ENCODE results near the gene DHRSX.
"Not testable (repeated sequence)": the region's sequence is repeated elsewhere in the genome, so short reads cannot be mapped to it uniquely, and the experiment has no call there.

The DHRSX gene

DNA sequence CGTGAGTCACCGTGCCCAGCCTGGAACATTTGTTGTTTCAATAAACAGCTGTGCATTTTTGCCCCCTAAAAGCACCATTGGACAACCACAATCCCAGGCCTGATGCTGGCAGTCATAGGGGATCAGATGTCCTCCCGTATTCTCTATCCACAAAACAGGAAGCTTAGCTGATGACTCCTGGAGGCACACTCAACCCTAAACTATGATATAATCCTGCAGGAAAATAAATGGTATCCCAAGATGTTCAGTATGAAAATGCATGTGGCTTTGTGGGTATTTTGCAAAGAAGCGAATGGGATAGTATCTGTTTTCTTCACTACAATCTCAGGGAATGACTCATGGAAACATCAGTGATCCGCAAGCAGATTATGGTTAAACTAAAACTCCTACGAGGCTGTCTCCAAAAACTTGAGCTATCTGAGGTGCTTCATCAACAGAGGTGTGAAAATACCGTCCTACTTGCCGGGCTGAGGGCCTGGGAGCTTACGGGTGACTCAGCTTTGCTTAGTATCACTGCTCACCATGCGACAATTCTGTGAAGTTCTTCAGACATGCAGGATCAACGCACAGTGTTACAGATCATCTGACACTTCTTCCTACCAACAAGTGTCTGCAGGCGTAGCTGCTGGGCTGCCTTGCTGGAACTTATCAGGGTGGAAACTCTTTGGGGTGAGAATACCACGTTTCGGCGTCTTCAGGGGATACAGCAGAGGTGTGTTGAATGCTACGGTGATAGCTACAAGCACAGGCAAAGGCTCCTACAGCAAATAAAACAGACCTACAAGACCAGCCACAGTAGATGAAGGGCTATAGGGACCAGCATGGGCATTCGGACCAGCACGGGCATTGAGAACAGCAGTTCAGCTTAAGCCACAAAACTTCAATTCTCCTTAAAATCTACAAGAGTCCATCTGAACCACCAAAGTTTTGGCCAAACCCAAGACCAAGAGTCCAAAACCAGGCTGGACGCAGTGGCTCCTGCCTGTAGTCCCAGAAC lies 148.5 kb downstream of the DHRSX start:
- DNase-seq (ENCODE audit: low read depth, low spot score) = peak; percentile 91

DNA sequence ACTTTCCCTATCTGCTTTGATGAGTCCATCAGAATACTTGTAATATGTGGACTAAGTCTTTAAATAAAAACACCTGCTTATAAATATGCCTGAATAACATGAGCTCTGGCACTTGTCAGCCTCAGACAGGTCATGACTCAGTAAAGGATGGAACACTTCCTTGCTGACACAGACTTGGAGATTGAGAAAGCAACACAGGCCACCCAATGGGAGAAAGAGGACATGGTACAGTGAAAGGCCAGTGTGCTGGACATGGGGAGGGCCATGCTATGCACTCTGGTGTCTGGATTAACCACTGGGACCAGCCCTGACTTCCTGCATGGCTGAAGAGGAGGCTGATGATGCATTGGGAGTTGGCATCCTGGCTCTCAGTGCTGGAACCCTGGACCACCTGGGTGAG lies 149.5 kb downstream of the DHRSX start:
- no peak for DNase-seq (ENCODE audit: low read depth, low spot score)

DNA sequence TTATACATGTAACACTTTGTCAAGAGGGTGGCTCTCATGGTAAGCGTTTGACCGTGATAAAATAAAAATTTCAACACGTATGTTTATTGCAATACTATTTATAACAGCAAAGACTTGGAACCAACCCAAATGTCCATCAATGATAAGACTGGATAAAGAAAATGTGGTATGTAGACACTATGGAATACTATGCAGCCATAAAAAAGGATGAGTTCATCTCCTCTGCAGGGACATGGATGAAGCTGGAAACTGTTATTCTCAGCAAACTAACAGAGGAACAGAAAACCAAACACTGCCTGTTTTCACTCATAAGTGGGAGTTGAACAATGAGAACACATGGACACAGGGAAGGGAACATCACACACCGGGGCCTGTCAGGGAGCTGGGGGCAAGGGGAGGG lies 150.1 kb downstream of the DHRSX start:
- DNase-seq (ENCODE audit: low read depth, low spot score) = not testable (repeated sequence)

DNA sequence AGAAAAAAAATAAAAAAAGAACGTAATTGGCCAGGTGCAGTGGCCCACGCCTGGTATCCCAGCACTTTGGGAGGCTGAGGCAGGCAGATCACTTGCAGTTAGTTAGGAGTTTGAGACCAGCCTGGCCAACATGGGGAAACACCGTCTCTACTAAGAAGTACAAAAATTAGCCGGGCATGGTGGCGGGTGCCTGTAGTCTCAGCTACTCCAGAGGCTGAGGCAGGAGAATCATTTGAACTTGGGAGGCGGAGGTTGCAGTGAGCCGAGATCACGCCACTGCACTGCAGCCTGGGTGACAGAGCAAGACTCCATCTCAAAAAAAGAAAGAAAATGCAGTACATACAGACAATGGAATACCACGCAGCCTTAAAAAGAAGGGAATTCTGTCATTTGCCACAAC lies 150.7 kb downstream of the DHRSX start:
- not testable (repeated sequence) for DNase-seq (ENCODE audit: low read depth, low spot score)

DNA sequence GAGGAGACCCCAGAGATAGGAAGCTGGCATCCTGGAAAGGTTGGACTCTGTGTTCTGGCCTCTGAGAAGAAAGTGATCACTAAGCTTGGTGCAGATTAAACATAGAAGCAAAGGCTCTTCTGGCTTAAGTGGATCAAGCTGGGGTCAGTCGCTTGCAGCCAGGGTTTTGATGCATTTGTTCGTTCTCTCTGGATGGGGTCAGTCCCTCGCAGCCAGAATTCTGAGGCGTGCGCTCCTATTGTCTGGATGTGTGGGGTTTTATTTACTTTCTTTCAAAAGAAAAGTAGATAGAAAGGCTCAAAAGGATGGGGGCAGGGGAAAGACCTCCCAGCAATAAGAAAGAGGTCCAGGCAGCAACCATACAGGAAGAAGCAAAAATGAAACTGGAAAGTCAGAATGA lies 152.6 kb downstream of the DHRSX start:
- no peak for DNase-seq (ENCODE audit: low read depth, low spot score)

DNA sequence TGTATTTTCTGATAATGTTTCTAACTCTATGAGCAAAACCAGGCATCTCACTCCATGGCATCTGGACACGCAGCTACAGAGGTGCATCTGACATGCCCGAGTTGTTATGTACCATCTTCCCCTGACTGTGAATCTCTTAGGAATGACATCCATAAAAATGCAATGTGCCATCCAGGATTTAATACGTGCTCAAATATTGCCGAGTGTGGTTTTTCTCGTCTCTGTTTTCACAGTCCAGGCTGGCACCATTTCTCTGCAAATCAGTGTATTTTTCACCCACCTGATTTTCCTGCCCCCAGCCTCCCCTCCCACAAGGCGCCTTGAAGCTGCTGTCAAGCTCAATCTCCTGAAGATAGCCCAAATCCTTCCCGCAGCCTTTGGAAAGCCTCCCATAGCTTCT lies 154.6 kb downstream of the DHRSX start:
- DNase-seq (ENCODE audit: low read depth, low spot score) = no peak

DNA sequence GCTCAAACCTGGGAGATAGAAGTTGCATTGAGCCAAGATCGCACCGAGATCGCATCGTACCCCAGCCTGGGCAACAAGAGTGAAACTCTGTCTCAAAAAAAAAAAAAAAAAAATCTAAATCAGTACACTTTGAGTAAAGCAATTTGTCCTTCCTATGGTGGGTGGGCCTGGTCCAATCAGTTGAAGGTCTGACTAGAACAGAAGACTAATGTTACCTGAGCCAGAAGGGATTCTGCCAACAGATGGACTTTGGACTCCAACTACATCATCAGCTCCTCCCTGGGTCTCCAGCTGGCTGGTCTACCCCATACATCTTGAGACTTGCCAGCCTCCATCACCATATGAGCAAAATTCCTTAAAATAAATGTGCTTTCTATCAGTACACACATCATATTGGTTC lies 155.2 kb downstream of the DHRSX start:
- no peak for DNase-seq (ENCODE audit: low read depth, low spot score)

DNA sequence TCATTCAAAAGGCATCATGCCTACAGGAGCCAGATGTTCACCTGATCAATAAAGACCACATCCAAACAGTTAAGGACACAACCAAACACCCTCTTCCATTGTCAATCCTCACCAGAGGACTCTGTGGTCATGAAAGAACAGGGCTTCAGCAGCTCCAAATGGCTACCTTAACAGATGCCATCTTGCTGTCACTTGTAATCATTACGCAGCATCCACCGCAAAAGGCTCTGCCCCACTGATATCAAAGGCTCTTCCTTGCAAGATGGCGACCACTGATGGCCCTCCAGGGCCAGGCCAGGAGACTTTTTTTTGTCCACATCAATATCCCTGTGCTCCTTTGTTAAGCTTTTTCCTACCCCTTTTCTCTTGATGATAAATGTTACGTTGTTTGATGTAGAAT lies 157.4 kb downstream of the DHRSX start:
- DNase-seq (ENCODE audit: low read depth, low spot score) = no peak

DNA sequence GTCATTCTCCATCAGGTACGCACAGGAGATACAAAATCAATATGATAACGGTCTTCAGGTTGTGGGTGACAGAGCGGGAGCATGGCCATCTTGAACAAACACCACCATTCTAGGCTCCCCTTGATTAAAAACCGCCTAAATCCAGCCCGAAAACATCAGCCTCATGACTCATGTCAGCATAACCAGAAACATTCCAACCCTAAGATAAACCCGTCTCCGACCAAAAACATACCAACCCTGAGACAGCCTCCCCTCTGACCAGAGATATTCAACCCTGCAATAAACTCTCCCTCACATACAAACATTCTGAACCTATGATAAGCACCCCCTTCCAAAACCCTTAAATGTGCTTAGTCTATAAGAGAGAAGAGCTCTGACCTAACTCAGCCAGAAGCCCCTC lies 157.9 kb downstream of the DHRSX start:
- no peak for DNase-seq (ENCODE audit: low read depth, low spot score)

DNA sequence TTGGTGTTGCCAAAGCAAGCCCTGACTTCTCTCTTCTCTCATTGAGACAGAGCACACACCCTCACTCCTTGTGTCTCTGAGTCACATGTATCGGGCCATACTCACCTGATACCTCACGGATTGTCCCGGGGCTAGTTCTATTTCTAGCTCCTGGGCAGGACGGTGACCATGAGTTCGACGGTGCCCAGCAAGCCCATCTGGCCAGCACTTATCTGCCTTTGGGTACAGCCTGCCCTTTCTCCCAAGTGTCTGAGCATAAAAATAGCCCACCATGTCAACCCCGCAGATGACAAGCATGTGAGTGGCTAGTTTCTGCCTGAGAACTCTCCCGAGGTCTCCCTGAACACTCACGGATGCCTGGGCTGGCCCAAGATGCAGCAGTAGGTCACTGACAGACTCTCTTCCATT lies 158.5 kb downstream of the DHRSX start:
- DNase-seq (ENCODE audit: low read depth, low spot score) = no peak

DNA sequence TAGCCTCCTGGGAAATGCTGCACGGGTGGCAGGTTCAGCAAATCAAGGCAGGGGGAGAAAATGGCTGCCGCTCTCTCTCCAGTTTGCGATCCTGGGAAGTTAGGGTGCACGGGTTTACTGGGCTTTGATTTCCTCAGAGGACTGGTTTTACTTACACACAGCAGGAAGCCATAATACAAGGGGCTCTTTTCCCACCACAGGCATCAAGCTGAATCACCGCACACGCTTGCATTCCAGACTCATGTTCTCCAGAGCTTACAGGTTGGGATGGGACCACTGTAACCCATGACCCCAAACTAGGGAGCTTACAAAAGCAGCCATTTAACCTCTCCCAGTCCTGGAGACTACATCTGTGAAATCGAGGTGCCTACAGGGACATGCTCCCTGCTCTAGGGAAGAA lies 159.8 kb downstream of the DHRSX start:
- DNase-seq (ENCODE audit: low read depth, low spot score) = no peak

DNA sequence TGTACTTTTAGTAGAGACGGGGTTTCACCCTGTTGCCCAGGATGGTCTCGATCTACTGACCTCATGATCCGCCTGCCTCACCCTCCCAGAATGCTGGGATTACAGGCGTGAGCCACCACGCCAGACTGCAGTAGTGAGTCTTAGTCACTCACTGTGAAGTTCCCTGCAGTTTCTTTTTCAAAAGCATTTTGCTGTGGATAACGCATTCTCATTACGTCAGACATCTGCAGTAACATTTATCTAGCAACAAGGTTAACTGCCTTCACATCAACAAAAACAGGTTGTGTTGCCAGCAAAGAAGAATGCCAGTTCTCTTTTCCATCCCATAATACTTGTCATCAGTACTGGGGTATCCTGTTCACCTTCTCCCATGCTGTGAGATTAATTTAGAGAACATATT lies 164.6 kb downstream of the DHRSX start:
- no peak for DNase-seq (ENCODE audit: low read depth, low spot score)

DNA sequence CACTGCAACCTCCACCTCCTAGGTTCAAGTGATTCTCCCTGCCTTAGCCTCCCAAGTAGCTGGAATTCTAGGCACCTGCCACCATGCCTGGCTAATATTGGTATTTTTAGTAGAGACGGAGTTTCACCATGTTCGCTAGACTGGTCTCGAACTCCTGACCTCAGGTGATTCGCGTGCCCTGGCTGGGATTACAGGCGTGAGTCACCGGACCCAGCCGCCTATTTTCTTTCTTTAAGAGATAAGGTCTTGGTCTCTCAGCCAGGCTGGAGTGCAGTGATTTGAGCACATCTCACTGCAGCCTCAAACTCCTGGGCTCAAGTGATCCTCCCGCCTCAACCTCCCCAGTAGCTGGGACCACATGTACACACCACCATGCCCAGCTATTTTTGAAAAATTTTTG lies 166.5 kb downstream of the DHRSX start:
- DNase-seq (ENCODE audit: low read depth, low spot score) = no peak

DNA sequence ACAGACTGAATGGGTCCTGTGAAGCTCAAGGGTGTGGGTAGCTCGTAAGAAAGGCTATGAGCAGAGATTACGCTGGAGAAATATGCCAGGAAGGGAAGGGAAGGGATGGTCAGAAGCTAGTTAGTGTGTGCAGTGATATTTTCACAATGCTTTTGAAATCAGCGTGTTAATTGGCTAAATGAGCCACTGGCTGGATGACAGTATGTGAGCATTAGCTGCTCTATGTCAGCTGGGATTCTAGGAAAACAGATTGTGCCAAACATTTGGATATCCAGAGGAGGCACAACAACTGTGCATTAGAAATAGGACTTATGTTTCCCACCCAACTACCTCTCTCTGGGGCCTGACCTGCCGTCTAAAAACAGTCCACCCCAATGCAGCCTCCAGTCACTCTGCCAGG lies 168.5 kb downstream of the DHRSX start:
- no peak for DNase-seq (ENCODE audit: low read depth, low spot score)

DNA sequence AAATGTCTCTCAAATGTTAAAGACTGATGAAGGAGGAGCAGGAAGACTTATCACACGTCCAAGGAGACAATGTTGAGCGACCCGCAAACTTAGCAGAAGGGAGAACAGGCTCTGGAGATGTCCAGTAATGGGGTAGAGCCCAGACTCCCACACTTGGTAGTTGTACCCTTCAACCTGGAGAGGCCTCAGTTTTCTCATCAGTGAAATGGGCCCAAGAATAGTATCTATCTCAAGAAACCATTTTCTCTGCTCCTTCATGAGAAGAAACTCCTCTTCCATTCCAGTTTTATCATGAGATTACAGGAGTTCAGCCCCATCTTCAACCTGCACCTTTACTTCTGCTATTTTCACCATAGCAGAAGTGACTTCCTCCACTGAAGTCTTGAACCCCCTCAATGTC lies 169.9 kb downstream of the DHRSX start:
- DNase-seq (ENCODE audit: low read depth, low spot score) = no peak

DNA sequence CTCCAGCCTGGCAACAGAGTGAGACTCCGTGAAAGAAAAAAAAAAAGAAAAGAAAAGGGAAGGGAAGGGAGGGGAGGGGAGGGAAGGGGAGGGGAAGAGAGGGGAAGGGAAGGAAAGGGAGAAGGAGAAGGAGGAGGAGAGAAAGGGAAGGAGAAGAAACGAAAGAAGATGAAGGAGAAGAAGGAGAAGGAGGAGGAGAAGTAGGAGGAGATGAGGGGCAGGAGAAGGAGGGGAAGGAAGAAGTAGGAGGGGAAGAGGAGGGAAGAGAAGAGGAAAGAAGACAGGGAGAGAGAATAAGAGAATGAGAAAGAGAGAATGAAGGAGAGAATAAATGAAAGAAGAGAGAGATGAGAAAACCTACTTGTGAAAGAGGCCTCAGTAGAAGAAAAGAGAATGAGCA lies 170.3 kb downstream of the DHRSX start:
- DNase-seq (ENCODE audit: low read depth, low spot score) = no peak

DNA sequence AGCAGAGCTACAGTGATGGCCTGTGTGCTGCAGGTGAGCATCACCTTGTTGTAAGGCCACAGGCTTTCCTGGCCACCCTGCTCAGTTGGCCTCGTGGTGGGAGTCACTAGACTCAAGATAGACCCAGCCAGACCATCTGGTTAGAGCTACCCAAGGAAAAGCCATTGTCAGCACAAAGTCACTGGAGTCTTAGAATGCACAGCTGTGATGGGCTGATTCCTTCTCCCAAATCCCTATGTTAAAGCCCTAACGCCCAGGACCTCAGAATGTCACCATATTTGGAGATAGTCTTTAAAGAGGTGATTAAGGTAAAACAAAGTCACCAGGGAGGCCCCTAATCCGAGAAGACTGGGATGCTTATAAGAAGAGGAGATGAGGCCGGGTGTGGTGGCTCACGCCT lies 173.4 kb downstream of the DHRSX start:
- no peak for DNase-seq (ENCODE audit: low read depth, low spot score)

DNA sequence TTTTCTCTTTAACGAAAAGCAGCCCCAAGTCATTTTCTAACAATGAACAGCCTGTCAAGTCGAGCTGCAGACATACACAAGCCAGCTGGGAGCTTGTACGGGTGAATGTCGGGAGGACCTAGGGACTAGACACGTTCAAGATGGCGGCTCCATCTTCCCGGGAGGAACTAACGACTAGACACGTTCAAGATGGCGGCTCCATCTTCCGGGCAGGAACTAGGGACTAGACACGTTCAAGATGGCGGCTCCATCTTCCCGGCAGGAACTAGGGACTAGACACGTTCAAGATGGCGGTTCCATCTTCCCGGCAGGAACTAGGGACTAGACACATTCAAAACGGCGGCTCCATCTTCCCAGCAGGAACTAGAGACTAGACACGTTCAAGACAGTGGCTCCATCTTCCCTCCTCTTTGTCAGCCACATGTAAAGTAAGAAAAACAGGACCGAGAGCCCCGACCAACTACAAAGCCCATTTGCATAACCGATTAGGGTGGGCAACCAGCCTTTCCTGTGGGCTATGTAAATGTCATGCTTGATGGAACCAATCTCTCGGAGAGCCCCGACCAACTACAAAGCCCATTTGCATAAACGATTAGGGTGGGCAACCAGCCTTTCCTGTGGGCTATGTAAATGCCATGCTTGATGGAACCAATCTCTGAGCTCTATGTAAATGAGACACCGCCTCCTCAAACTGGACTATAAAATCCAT lies 175.5 kb downstream of the DHRSX start:
- peak; percentile 70 for DNase-seq (ENCODE audit: low read depth, low spot score)

DNA sequence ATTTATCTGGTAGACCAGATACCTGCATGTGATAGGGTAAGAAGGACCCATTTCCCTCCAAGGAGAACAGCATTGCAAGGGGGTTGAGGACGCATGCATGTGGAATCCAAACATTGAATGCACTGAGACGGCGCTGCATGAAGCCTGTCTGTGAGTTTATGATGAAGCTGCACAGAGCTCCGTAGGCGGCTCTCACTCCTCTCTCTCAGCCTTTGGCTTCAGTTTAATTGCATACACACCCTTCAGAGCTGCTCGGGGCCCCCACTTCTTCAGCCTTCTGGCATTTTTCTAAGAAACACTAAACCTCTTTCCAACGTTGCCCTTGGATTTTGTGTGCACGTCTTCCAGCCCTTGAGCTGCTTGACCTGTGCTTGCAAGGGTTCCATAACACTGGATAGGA lies 176.6 kb downstream of the DHRSX start:
- no peak for DNase-seq (ENCODE audit: low read depth, low spot score)

DNA sequence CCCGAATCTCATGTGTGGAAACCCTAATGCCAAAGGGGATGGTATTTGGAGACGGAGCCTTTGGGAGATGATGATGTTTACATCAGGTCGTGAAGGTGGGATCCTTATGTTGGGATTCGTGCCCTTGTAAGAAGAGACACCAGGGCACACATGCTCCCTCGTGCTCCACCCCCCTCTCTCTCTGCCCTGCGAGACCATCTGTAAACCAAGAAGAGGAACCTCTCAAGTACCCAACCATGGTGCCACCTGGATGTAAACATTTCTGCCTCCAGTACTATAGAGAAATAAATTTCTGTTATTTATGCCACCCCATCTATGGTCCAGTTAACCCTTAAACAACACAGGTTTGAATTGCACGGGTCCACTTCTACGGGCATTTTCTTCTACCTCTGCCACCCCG lies 179.4 kb downstream of the DHRSX start:
- DNase-seq (ENCODE audit: low read depth, low spot score) = no peak

DNA sequence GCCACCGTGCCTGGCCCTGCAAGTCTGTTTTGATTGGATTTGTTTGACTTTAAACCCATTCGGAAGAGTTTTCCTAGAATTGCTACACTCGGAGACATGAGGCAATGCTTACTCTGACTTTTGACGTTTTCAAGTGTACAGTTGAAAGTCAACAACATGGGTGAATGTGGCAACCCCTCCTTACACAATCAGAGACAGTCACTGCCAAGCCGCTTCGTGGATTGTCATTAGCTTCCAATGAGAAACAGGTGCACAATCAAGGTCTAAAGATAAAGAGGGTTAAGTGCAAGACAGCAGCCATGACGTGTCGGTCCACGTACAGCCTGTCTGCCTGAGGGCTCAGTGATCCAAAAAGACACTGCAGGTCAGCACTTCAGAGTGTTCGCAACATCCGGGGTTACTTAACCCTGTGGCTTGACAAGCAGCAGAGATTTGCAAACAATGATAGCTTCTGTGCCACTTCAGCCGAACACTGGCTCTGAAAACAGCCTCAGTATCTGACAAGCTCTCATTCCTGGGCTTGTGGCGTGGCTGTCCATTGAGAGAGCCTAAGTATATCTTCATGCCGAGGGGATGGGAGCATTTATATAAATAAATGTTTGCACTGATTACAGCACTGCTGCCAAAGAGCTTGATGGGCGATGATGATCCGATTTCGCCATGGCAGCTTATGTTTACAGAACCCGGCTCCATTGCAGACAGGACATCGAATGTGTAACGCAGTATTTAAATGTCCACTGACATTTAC lies 180.0 kb downstream of the DHRSX start:
- DNase-seq (ENCODE audit: low read depth, low spot score) = no peak

DNA sequence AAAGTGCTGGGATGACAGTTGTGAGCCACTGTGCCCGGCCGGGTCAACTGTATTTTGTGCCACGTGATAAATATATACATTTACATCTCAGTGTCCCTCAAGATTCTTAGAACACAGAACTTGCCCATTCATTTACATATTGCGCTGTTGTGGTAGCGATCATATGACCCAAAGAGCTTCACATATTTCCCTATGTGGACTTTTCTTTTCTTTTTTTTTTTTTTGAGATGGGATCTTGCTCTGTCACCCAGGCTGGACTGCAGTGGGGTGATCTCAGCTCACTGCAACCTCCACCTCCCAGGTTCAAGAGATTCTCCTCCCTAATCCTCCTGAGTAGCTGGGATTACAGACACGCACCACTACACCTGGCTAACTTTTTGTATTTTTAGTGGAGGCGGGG lies 180.7 kb downstream of the DHRSX start:
- DNase-seq (ENCODE audit: low read depth, low spot score) = no peak

All from smooth muscle cell of the brain vasculature (primary cell).